T-cell (primary cell): ENCODE results near the gene C1orf185. TPM values are rescaled to one million over a fixed set of nuclear protein-coding genes. Genes with fewer than 3 reads are reported as not detected.
A peak's percentile ranks its signal among the peaks of the same experiment; 100 is the strongest.
"Not testable (repeated sequence)": the region's sequence is repeated elsewhere in the genome, so short reads cannot be mapped to it uniquely, and the experiment has no call there.

Source experiments
- ATAC-seq, 4 experiments: fragments of 200-7000 bp in 3 of 4; fragments of 150-1000 bp in 1 of 4; cut with Tn5 transposase; replicated peaks in 1 of 4; 1 replicate in 3 of 4; 2 replicates in 1 of 4; pipeline ENCODE4 v1.10.0; 2021; ENCODE audit warnings: moderate library complexity in 3 of 4, mild to moderate bottlenecking in 2 of 4, moderate number of reproducible peaks in 1 of 4
- CTCF ChIA-PET, 2 donors: fragments of 300-600 bp; sonication (Branson Sonifier 250); formaldehyde crosslinking; loops; one replicate each; lab custom pipeline; 2022; ENCODE audit warnings: antibody characterized with exemption in 2 of 2; lab: Charles Lee
- POLR2A ChIA-PET, 2 donors: fragments of 300-600 bp; sonication (Branson Sonifier 250); formaldehyde crosslinking; loops; one replicate each; lab custom pipeline; 2022; ENCODE audit warnings: antibody characterized with exemption in 2 of 2; lab: Charles Lee
- DNase-seq, 35 experiments: peaks; one replicate each; pipeline versions ENCODE4 v3.0.0 to v3.0.0-alpha.2; 2013 to 2023
- H3K27ac ChIP-seq: one replicate; pipeline ENCODE4 v1.5.1; 2013; ENCODE audit warnings: low read length
- H3K27me3 ChIP-seq, 2 experiments: replicated peaks in 1 of 2; 1 replicate in 1 of 2; 2 replicates in 1 of 2; pipeline versions ENCODE4 v1.6.1 to v1.7.0; 2013; ENCODE audit warnings: low read length in 1 of 2, mixed read lengths in 1 of 2; ENCODE audit not compliant: control insufficient read depth in 2 of 2, insufficient read depth in 2 of 2; ENCODE audit errors: extremely low read depth in 1 of 2
- H3K36me3 ChIP-seq, 2 donors: 1 replicate in 1 of 2; 2 replicates in 1 of 2; pipeline versions ENCODE4 v1.6.1 to v1.7.0; 2013; ENCODE audit warnings: low read length in 1 of 2; ENCODE audit not compliant: control insufficient read depth in 2 of 2, insufficient read depth in 1 of 2; ENCODE audit errors: extremely low read depth in 1 of 2
- H3K4me1 ChIP-seq, 2 experiments: 1 replicate in 1 of 2; 2 replicates in 1 of 2; pipeline versions ENCODE4 v1.6.1 to v1.7.0; 2013; ENCODE audit warnings: low read length in 2 of 2, mixed read lengths in 1 of 2; ENCODE audit not compliant: insufficient read depth in 2 of 2, control insufficient read depth in 1 of 2; ENCODE audit errors: extremely low read depth in 1 of 2
- H3K4me3 ChIP-seq, 2 donors: 1 replicate in 1 of 2; 2 replicates in 1 of 2; pipeline versions ENCODE4 v1.5.1 to v1.7.0; 2013; ENCODE audit warnings: mild to moderate bottlenecking in 2 of 2, low read length in 1 of 2, moderate library complexity in 1 of 2; ENCODE audit not compliant: control insufficient read depth in 1 of 2; ENCODE audit errors: extremely low read depth in 1 of 2
- H3K9me3 ChIP-seq: 2 replicates; pipeline ENCODE4 v1.7.0; 2013
- H3K27ac Mint-ChIP-seq, 2 donors: one replicate each; pipeline ENCODE4 v1.8.0; 2020 to 2021; ENCODE audit warnings: mild to moderate bottlenecking in 2 of 2, mixed read lengths in 2 of 2
- H3K27me3 Mint-ChIP-seq, 2 donors: one replicate each; pipeline ENCODE4 v1.8.0; 2021 to 2022; ENCODE audit warnings: mixed read lengths in 2 of 2
- H3K36me3 Mint-ChIP-seq: one replicate; pipeline ENCODE4 v1.8.0; 2021; ENCODE audit warnings: mixed read lengths
- H3K4me1 Mint-ChIP-seq, 3 donors: one replicate each; pipeline ENCODE4 v1.8.0; 2020 to 2022; ENCODE audit warnings: mixed read lengths in 3 of 3, mild to moderate bottlenecking in 1 of 3
- H3K4me3 Mint-ChIP-seq, 3 donors: one replicate each; pipeline ENCODE4 v1.8.0; 2020 to 2022; ENCODE audit warnings: mild to moderate bottlenecking in 3 of 3, mixed read lengths in 3 of 3, moderate library complexity in 3 of 3
- H3K9me3 Mint-ChIP-seq, 3 donors: one replicate each; pipeline ENCODE4 v1.8.0; 2020 to 2022; ENCODE audit warnings: mixed read lengths in 3 of 3
- WGBS: methylation state at CpG from one replicate; pipeline ENCODE4 v1.1.5; 2013; ENCODE audit warnings: missing lambda C conversion rate; ENCODE audit not compliant: insufficient coverage; 5-methylcytosine and 5-hydroxymethylcytosine counted together
- total RNA-seq, 35 experiments: library from RNA in 6 of 35; stranded (reverse) in 6 of 35; fragments of 120-200 nt in 1 of 35; gene quantifications; one replicate each; pipeline versions ENCODE4 v1.2.1 to v1.2.4 and lab custom pipeline; 2013 to 2026

C1orf185 gene
- total RNA-seq, 5 donors from 2014 or later (not counting 1 experiment from before 2014, with no cell fraction given) = not detected

DNA sequence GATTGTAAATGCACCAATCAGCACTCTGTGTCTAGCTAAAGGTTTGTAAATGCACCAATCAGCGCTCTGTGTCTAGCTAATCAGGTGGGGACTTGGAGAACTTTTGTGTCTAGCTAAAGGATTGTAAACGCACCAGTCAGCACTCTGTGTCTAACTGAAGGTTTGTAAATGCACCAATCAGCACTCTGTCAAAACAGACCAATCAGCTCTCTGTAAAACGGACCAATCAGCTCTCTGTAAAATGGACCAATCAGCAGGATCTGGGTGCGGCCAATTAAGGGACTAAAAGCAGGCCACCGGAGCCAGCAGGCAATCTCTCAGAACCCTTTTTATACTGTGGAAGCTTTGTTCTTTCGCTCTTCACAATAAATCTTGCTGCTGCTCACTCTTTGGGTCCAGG lies 76.0 kb downstream of the C1orf185 start:
- H3K9me3 ChIP-seq, ATAC-seq, H3K36me3 ChIP-seq, H3K4me3 ChIP-seq, CTCF ChIA-PET, H3K27ac Mint-ChIP-seq, H3K9me3 Mint-ChIP-seq, DNase-seq, H3K4me3 Mint-ChIP-seq, H3K27ac ChIP-seq, H3K36me3 Mint-ChIP-seq, H3K4me1 Mint-ChIP-seq, H3K4me1 ChIP-seq, POLR2A ChIA-PET: not testable (repeated sequence)
- 87% methylated on average over 5 of the region's 6 CpGs for WGBS
- H3K27me3 Mint-ChIP-seq = peaks cover 35 to 44% of the 10 kb centered on the region in 2 donors
- peaks cover 0 to 16% of the 10 kb centered on the region in 2 experiments for H3K27me3 ChIP-seq

- H3K36me3 ChIP-seq = no peaks in the 10 kb centered on the region
- Mint-ChIP-seq H3K27ac (no peak overlapping the region), H3K27me3 (no peaks in the 10 kb centered on the region), H3K36me3 (no peaks in the 10 kb centered on the region), H3K4me3 (no peak overlapping the region), H3K9me3 (no peaks in the 10 kb centered on the region), H3K4me1 (no peaks in the 10 kb centered on the region)
- ATAC-seq (no peak), DNase-seq (no peak)
- no peak overlapping the region for H3K27ac ChIP-seq
- CTCF ChIA-PET = interaction anchor here (0.7 to 6.2 kb wide), 8 partner anchors 8 to 436 kb away, joined by 3 to 65 read pairs (median 6); no protein-coding TSS in a partner anchor
- no peaks in the 10 kb centered on the region for H3K4me1 ChIP-seq
- peaks cover 0 to 2% of the 10 kb centered on the region in 2 experiments for H3K27me3 ChIP-seq
- no peak overlapping the region for H3K4me3 ChIP-seq
- POLR2A ChIA-PET = interaction anchor here in 1 of 2 donors (0.6 kb wide), 1 partner anchor 21 kb away, joined by 3 read pairs; no protein-coding TSS in a partner anchor
- H3K9me3 ChIP-seq = no peaks in the 10 kb centered on the region
Measured at GRCh38 chr1:51188230-51188629, 86.2 kb downstream of the C1orf185 start.

GRCh38 chr1:51189421-51190073 lies 87.5 kb downstream of the C1orf185 start:
- DNase-seq (peak in 29 of 35 experiments; percentile 2 to 75 (median 23)), ATAC-seq (peak in 3 of 4 experiments; percentile 32 to 50 (median 38))
- no peak overlapping the region for H3K27ac Mint-ChIP-seq
- no peak overlapping the region for H3K4me3 Mint-ChIP-seq
- Histone ChIP-seq H3K27me3 (no peaks in the 10 kb centered on the region), H3K36me3 (no peaks in the 10 kb centered on the region), H3K4me3 (no peak overlapping the region), H3K27ac (no peak overlapping the region), H3K9me3 (no peaks in the 10 kb centered on the region), H3K4me1 (no peaks in the 10 kb centered on the region)
- no peaks in the 10 kb centered on the region for H3K4me1 Mint-ChIP-seq
- no peaks in the 10 kb centered on the region for H3K27me3 Mint-ChIP-seq
- ChIA-PET CTCF (interaction anchor here (0.5 to 6.2 kb wide), 19 partner anchors 9 to 415 kb away, joined by 3 to 65 read pairs (median 5); no protein-coding TSS in a partner anchor), POLR2A (interaction anchor here in 1 of 2 donors (0.5 kb wide), 1 partner anchor 404 kb away, joined by 7 read pairs; no protein-coding TSS in a partner anchor)
- 75% methylated on average over 2 of the region's 2 CpGs for WGBS
- H3K9me3 Mint-ChIP-seq = no peaks in the 10 kb centered on the region
- no peaks in the 10 kb centered on the region for H3K36me3 Mint-ChIP-seq

DNA sequence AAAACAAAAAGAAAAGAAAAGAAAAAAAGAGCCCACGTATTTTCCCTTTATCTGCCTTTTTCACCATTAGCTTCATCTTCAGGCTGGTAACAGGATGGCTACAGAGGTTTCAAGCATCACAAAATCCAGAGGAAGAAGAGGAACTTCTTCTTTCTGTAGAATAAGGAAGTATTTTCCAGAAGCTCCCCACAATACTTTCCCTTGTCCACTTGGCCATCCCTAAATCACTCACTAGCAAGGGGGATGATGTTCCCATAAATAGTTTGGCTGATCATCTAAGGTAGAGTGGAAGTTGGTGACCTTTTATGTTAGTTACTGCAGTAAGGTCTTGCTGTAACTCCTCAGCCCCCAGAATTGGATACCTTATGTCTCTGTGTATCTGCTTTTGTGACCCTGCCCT lies 88.9 kb downstream of the C1orf185 start:
- no peak overlapping the region for H3K4me3 ChIP-seq
- no peaks in the 10 kb centered on the region for H3K27me3 ChIP-seq
- no peaks in the 10 kb centered on the region for H3K9me3 Mint-ChIP-seq
- H3K9me3 ChIP-seq = no peaks in the 10 kb centered on the region
- CTCF ChIA-PET = interaction anchor here (0.6 to 6.2 kb wide), 14 partner anchors 9 to 417 kb away, joined by 3 to 62 read pairs (median 4); no protein-coding TSS in a partner anchor
- H3K4me1 Mint-ChIP-seq = no peaks in the 10 kb centered on the region
- no peak for DNase-seq
- H3K36me3 ChIP-seq = no peaks in the 10 kb centered on the region
- H3K36me3 Mint-ChIP-seq = no peaks in the 10 kb centered on the region
- ATAC-seq = no peak
- POLR2A ChIA-PET = no interaction called here
- H3K27ac ChIP-seq = no peak overlapping the region
- no peaks in the 10 kb centered on the region for H3K27me3 Mint-ChIP-seq
- H3K27ac Mint-ChIP-seq = no peak overlapping the region
- WGBS = no CpG with 5 or more reads among the region's 1 CpG
- H3K4me3 Mint-ChIP-seq = no peak overlapping the region
- no peaks in the 10 kb centered on the region for H3K4me1 ChIP-seq

- ATAC-seq (peak in 1 of 4 experiments; percentile 50), DNase-seq (peak in 30 of 35 experiments; percentile 3 to 72 (median 36))
- no peaks in the 10 kb centered on the region for H3K4me1 Mint-ChIP-seq
- Histone ChIP-seq H3K27ac (no peak overlapping the region), H3K36me3 (no peaks in the 10 kb centered on the region), H3K4me1 (no peaks in the 10 kb centered on the region), H3K9me3 (no peaks in the 10 kb centered on the region), H3K4me3 (no peak overlapping the region), H3K27me3 (no peaks in the 10 kb centered on the region)
- H3K27me3 Mint-ChIP-seq = no peaks in the 10 kb centered on the region
- POLR2A ChIA-PET = no interaction called here
- H3K9me3 Mint-ChIP-seq = no peaks in the 10 kb centered on the region
- H3K27ac Mint-ChIP-seq = no peak overlapping the region
- 59% methylated on average over 3 of the region's 3 CpGs for WGBS
- no peaks in the 10 kb centered on the region for H3K36me3 Mint-ChIP-seq
- CTCF ChIA-PET = interaction anchor here (0.5 to 6.2 kb wide), 15 partner anchors 10 to 418 kb away, joined by 3 to 62 read pairs (median 4); partner anchors contain the start of gene RNF11 (in 1 of the 2)
- H3K4me3 Mint-ChIP-seq = no peak overlapping the region
Measured at GRCh38 chr1:51192213-51192843, 90.3 kb downstream of the C1orf185 start.

DNA sequence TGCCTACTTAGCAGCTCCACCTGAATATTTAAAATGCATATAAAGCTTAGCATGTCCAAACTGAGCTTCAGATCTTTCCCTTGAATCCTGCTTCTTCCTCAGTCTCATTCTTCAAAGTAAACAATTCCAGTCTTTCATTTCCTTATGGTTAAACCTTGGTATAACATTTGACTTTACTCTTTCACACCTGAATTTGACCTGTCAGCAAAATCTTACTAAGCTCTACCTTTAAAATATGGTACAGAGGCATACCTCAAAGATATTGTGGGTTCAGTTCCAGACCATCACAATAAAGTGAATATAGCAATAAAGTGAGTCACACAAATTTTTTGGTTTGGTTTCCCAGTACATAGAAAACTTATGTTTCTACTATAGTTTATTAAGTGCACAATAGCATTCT lies 91.5 kb downstream of the C1orf185 start:
- no peaks in the 10 kb centered on the region for H3K36me3 ChIP-seq
- CTCF ChIA-PET = interaction anchor here (0.5 to 6.2 kb wide), 9 partner anchors 14 to 419 kb away, joined by 3 to 62 read pairs (median 4); partner anchors contain the start of gene RNF11 (in 1 of the 2)
- no peak overlapping the region for H3K4me3 Mint-ChIP-seq
- no peaks in the 10 kb centered on the region for H3K27me3 ChIP-seq
- H3K9me3 Mint-ChIP-seq = no peaks in the 10 kb centered on the region
- POLR2A ChIA-PET = interaction anchor here in 1 of 2 donors (0.7 kb wide), 1 partner anchor 14 kb away, joined by 7 read pairs; no protein-coding TSS in a partner anchor
- H3K27ac ChIP-seq = no peak overlapping the region
- no peaks in the 10 kb centered on the region for H3K36me3 Mint-ChIP-seq
- no peaks in the 10 kb centered on the region for H3K27me3 Mint-ChIP-seq
- ATAC-seq (no peak), DNase-seq (no peak)
- H3K9me3 ChIP-seq = no peaks in the 10 kb centered on the region
- no peak overlapping the region for H3K4me3 ChIP-seq
- H3K4me1 ChIP-seq = no peaks in the 10 kb centered on the region
- no peak overlapping the region for H3K27ac Mint-ChIP-seq
- no peaks in the 10 kb centered on the region for H3K4me1 Mint-ChIP-seq
